Right lobe of liver (tissue), 6 donors: Measurements from ENCODE around the gene ABHD6. TPM values are rescaled to one million over a fixed set of nuclear protein-coding genes. Genes with fewer than 3 reads are reported as not detected.

Experiments
- ATAC-seq, 4 donors: fragments of 200-7000 bp; cut with Tn5 transposase; one replicate each; pipeline ENCODE4 v1.9.1; 2020; ENCODE audit warnings: mild to moderate bottlenecking in 4 of 4, moderate library complexity in 4 of 4
- DNase-seq, 3 donors: peaks; one replicate each; pipeline ENCODE4 v3.0.0-alpha.2; 2020
- H3K27ac ChIP-seq, 3 donors: fragments of 200-600 bp; one replicate each; pipeline ENCODE4 v1.8.0; 2022
- H3K27me3 ChIP-seq, 2 donors: fragments of 200-600 bp; one replicate each; pipeline ENCODE4 v1.8.0; 2022
- H3K36me3 ChIP-seq, 4 donors: fragments of 200-600 bp; sonication (generic) in 1 of 4; one replicate each; pipeline versions ENCODE4 v1.5.1 to v1.8.0; 2017 to 2022; ENCODE audit warnings: control low read depth in 1 of 4
- H3K4me1 ChIP-seq, 4 donors: fragments of 200-600 bp; sonication (generic) in 1 of 4; one replicate each; pipeline versions ENCODE4 v1.5.1 to v1.8.0; 2017 to 2022; ENCODE audit warnings: control low read depth in 1 of 4
- H3K4me3 ChIP-seq, 3 donors: fragments of 200-600 bp; one replicate each; pipeline ENCODE4 v1.8.0; 2022
- H3K9me3 ChIP-seq, 4 donors: fragments of 200-600 bp; sonication (generic) in 1 of 4; one replicate each; pipeline versions ENCODE4 v1.5.1 to v1.8.0; 2017 to 2022; ENCODE audit warnings: control low read depth in 1 of 4
- POLR2A ChIP-seq: fragments of 450-650 bp; IDR thresholded peaks from one replicate; pipeline ENCODE4 v1.6.1; 2017; ENCODE audit warnings: antibody characterized with exemption, mild to moderate bottlenecking
- WGBS: methylation state at CpG from one replicate; pipeline ENCODE4 v1.1.6; 2018; ENCODE audit warnings: low coverage, low lambda C conversion rate; ENCODE audit not compliant: insufficient coverage; ENCODE audit errors: missing lambda C conversion rate; 5-methylcytosine and 5-hydroxymethylcytosine counted together
- intact Hi-C, 2 donors: fragments of 100-400 bp; cut with DNase I; formaldehyde crosslinking; loops; one replicate each; pipeline versions ENCODE4 v1.11.2 to v1.14.1; 2022
- total RNA-seq, 6 experiments: library from RNA; depleted of rRNA in 2 of 6; stranded (reverse); fragments of >200 nt in 2 of 6; fragmentation: NEBNext Ultra II Directional in 3 of 6; extraction: Animal tissue kit (Norgen Biotek cat#: 25700) in 3 of 6; gene quantifications; one replicate each; pipeline versions ENCODE4 v1.1.0 to v1.2.4, GENCODE V29; 2016 to 2023
- TF ChIP-seq, protein P1 (sequence below), 4 donors: fragments of 200-600 bp in 3 of 4; fragments of 450-650 bp in 1 of 4; IDR thresholded peaks; one replicate each; pipeline versions ENCODE4 v1.5.1 to v1.8.0; 2016 to 2022; ENCODE audit warnings: antibody characterized with exemption in 4 of 4, mild to moderate bottlenecking in 2 of 4
- donor health status: DM: no; HTN: yes; CAD: no.
- donor health status: DM: no; HTN: no; CAD: no.
- donor health status: DM: no; HTN: no; CAD: no.
- donor health status: DM: no; HTN: yes; CAD: no.
- donor health status: DM: no; HTN: yes; CAD: no.

Gene ABHD6
- total RNA-seq, 6 experiments from 2014 or later = 24.6 to 64.3 (median 52.6) TPM

GRCh38 chr3:58292866-58293265, 55.3 kb downstream of the ABHD6 start:
- WGBS = 64% methylated on average over 4 of the region's 10 CpGs
- Histone ChIP-seq H3K4me1 (no peaks in the 10 kb centered on the region), H3K36me3 (peaks cover 0 to 7% (median under 1%) of the 10 kb centered on the region in 4 donors), H3K27me3 (no peaks in the 10 kb centered on the region), H3K9me3 (no peaks in the 10 kb centered on the region), H3K4me3 (no peak overlapping the region), H3K27ac (no peak overlapping the region)
- no peak for DNase-seq
- intact Hi-C loops = loop anchor here (10.0 kb wide), 2 partner anchors 68 to 288 kb away; partner anchors contain the start of gene FLNB (in 1 of the 2)
- TF ChIP-seq POLR2A = no peak
- TF ChIP-seq, protein P1, sequence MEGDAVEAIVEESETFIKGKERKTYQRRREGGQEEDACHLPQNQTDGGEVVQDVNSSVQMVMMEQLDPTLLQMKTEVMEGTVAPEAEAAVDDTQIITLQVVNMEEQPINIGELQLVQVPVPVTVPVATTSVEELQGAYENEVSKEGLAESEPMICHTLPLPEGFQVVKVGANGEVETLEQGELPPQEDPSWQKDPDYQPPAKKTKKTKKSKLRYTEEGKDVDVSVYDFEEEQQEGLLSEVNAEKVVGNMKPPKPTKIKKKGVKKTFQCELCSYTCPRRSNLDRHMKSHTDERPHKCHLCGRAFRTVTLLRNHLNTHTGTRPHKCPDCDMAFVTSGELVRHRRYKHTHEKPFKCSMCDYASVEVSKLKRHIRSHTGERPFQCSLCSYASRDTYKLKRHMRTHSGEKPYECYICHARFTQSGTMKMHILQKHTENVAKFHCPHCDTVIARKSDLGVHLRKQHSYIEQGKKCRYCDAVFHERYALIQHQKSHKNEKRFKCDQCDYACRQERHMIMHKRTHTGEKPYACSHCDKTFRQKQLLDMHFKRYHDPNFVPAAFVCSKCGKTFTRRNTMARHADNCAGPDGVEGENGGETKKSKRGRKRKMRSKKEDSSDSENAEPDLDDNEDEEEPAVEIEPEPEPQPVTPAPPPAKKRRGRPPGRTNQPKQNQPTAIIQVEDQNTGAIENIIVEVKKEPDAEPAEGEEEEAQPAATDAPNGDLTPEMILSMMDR (IDR thresholded peaks at IDR 0.05) = no peak
- ATAC-seq = peak in 3 of 4 donors; percentile 14 to 52 (median 36)

GRCh38 chr3:58293516-58293915, 55.9 kb downstream of the ABHD6 start:
- H3K4me1 ChIP-seq = no peaks in the 10 kb centered on the region
- H3K36me3 ChIP-seq = peaks cover 0 to 4% (median under 1%) of the 10 kb centered on the region in 4 donors
- intact Hi-C loops = loop anchor here (10.0 kb wide), 2 partner anchors 69 to 289 kb away; partner anchors contain the start of gene FLNB (in 1 of the 2)
- H3K27me3 ChIP-seq = no peaks in the 10 kb centered on the region
- peak; percentile 17 to 53 (median 38) for ATAC-seq
- H3K9me3 ChIP-seq = no peaks in the 10 kb centered on the region
- no peak overlapping the region for H3K4me3 ChIP-seq
- WGBS = 20% methylated on average over 1 of the region's 9 CpGs
- no peak overlapping the region for H3K27ac ChIP-seq
- TF ChIP-seq, protein P1 (IDR thresholded peaks at IDR 0.05) = no peak
- no peak for TF ChIP-seq POLR2A
- no peak for DNase-seq

- Histone ChIP-seq H3K36me3 (peaks cover 0 to 2% (median 0%) of the 10 kb centered on the region in 4 donors), H3K27me3 (no peaks in the 10 kb centered on the region), H3K9me3 (no peaks in the 10 kb centered on the region), H3K4me1 (peaks cover 0 to 6% (median 0%) of the 10 kb centered on the region in 4 donors), H3K4me3 (no peak overlapping the region), H3K27ac (no peak overlapping the region)
- TF ChIP-seq, protein P1 (IDR thresholded peaks at IDR 0.05) = no peak
- no peak for TF ChIP-seq POLR2A
- DNase-seq (no peak), ATAC-seq (no peak)
- WGBS = 89% methylated on average over 3 of the region's 5 CpGs
- intact Hi-C loops = loop anchor here (5.0 to 10.0 kb wide), 3 partner anchors 71 to 291 kb away; partner anchors contain the start of gene FLNB (in 1 of the 2)
Observed at GRCh38 chr3:58296269-58296668, 58.7 kb downstream of the ABHD6 start.

- intact Hi-C loops = loop anchor here (5.0 to 10.0 kb wide), 3 partner anchors 72 to 292 kb away; partner anchors contain the start of gene FLNB (in 1 of the 2)
Observed at GRCh38 chr3:58296843-58297242, 59.3 kb downstream of the ABHD6 start.

More at GRCh38 chr3:58296843-58297242, 59.3 kb downstream of the ABHD6 start:
- peaks cover 0 to 6% (median 0%) of the 10 kb centered on the region in 4 donors for H3K4me1 ChIP-seq
- no peak for TF ChIP-seq POLR2A
- TF ChIP-seq, protein P1 (IDR thresholded peaks at IDR 0.05) = no peak
- no peak for ATAC-seq
- peaks cover 0 to 2% (median 0%) of the 10 kb centered on the region in 4 donors for H3K36me3 ChIP-seq
- no peak overlapping the region for H3K27ac ChIP-seq
- no peak for DNase-seq
- no peaks in the 10 kb centered on the region for H3K9me3 ChIP-seq
- H3K27me3 ChIP-seq = no peaks in the 10 kb centered on the region
- 64% methylated on average over 2 of the region's 6 CpGs for WGBS
- H3K4me3 ChIP-seq = no peak overlapping the region
